Middle frontal gyrus (tissue), 1 donor: ENCODE results near the gene LRRC56.

Experiments
- DNase-seq: peaks from one replicate; pipeline ENCODE4 v3.0.0-alpha.2; 2015; ENCODE audit warnings: low spot score; ENCODE audit errors: extremely low spot score

Gene LRRC56

GRCh38 chr11:540583-541432, 3.5 kb downstream of the LRRC56 start:
- no peak for DNase-seq

- no peak for DNase-seq
These were observed 4.1 kb downstream of the LRRC56 start for GRCh38 chr11:541433-541885.

GRCh38 chr11:544817-545166, 7.5 kb downstream of the LRRC56 start:
- DNase-seq: no peak

GRCh38 chr11:545171-545570, 7.8 kb downstream of the LRRC56 start:
- no peak for DNase-seq

- DNase-seq: no peak
These were observed 11.6 kb downstream of the LRRC56 start for GRCh38 chr11:548700-549603.

GRCh38 chr11:550021-550745, 12.9 kb downstream of the LRRC56 start:
- no peak for DNase-seq

GRCh38 chr11:550746-551085, 13.4 kb downstream of the LRRC56 start:
- DNase-seq: no peak

- no peak for DNase-seq
These were observed 13.8 kb downstream of the LRRC56 start for GRCh38 chr11:551131-551530.

- DNase-seq: no peak
These were observed 14.3 kb downstream of the LRRC56 start for GRCh38 chr11:551596-551995.

GRCh38 chr11:553083-553987, 16.0 kb downstream of the LRRC56 start:
- no peak for DNase-seq

- no peak for DNase-seq
These were observed 16.6 kb downstream of the LRRC56 start for GRCh38 chr11:553988-554340.

- DNase-seq: no peak
These were observed 17.3 kb downstream of the LRRC56 start for GRCh38 chr11:554428-555226.

GRCh38 chr11:555227-555779, 18.0 kb downstream of the LRRC56 start:
- DNase-seq: no peak

- no peak for DNase-seq
These were observed 18.7 kb downstream of the LRRC56 start for GRCh38 chr11:555780-556661.

- no peak for DNase-seq
These were observed 19.4 kb downstream of the LRRC56 start for GRCh38 chr11:556662-557256.

GRCh38 chr11:557328-558132, 20.2 kb downstream of the LRRC56 start:
- no peak for DNase-seq

- DNase-seq: no peak
These were observed 21.2 kb downstream of the LRRC56 start for GRCh38 chr11:558503-558902.
